Activated CD4-positive, alpha-beta T cell treated with anti-CD3 and anti-CD28 coated beads, Interleukin-2, amount 50 U/mL, for 16 hours (primary cell): ENCODE measurements around the gene PID1.

Experiments
- DNase-seq: peaks from one replicate; pipeline ENCODE4 v3.0.0-alpha.2; 2020

PID1 gene

GRCh38 chr2:229162015-229162414, 109.1 kb downstream of the PID1 start:
- no peak for DNase-seq

GRCh38 chr2:229160984-229161383, 110.1 kb downstream of the PID1 start:
- DNase-seq = no peak

DNA sequence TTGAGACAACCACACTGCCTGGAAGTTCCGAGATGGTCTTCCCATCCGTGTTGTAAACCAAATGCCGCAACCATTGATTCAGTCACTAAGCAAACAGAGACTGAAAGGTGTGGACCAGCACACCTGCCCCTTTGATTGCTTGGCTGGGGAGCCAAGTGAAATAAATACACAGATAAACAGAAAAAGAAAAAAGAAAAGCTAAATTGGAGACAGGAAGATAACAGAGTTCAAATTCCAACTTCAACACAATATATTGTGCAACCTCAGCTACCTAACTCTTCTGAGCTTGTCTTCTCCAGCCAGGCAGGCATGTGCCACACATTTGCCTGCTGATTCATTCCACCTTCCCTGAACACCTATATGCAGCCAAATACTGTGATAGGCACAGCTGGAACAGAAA, 110.9 kb downstream of the PID1 start:
- no peak for DNase-seq

DNA sequence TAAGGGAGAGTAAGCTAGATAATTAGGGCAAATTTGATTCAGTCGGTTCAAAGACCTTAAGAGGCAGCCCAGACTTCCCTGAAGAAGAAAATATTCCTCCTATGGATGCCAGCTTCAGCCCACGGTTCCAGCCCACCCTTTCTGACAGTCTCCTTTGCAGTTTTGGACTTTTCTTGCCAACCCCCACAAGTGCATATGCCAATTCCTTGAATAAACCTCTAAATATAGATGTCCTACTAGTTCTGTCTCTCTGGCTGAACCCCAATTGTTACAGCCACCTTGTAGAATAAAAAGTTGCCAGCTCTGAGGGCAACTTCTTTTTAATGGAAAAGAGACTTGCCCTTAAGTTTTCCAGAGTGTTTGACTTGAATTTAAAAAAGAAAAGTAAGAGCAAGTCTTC, 111.7 kb downstream of the PID1 start:
- DNase-seq = no peak

DNA sequence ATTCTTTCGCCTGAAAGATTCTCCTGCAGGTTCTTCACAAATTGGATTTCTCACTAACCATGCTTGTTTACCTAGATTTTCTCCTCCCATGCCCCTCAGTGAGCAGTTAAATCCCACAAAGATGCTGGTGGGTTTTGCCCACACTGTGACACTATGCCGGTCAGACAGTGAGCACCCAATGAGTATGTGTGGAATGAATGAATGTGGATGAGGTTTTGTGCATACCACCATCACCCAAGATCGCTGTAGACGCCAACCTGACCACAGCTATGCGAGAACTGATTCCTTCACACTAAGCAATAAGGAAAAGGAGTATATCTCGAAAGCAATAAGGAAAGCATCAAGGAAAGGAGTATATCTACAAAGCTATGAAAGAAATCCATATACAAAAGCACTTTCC, 116.7 kb downstream of the PID1 start:
- no peak for DNase-seq

GRCh38 chr2:229153951-229154350, 117.1 kb downstream of the PID1 start:
- DNase-seq = no peak

- no peak for DNase-seq
These were observed 117.8 kb downstream of the PID1 start for GRCh38 chr2:229153267-229153666.

DNA sequence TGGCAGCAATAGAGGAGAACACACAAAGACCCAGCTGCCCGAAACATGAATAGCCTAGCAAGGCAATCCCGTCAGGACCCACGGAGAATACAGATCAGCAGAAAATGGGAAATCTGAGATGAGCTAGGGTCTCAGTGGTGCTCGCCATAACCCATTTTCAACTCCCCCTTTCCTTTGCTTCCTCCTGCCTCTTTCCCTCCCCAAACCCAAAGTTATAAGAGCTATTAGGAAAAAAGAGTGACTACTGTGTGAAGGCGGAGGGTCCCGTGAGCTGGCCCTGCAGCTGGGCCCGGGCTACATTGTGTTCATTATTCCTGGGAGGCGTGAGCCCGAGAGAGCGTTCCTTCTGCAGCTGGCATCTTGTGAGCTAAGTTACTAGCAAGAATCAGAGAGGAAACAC, 118.4 kb downstream of the PID1 start:
- DNase-seq = no peak

DNA sequence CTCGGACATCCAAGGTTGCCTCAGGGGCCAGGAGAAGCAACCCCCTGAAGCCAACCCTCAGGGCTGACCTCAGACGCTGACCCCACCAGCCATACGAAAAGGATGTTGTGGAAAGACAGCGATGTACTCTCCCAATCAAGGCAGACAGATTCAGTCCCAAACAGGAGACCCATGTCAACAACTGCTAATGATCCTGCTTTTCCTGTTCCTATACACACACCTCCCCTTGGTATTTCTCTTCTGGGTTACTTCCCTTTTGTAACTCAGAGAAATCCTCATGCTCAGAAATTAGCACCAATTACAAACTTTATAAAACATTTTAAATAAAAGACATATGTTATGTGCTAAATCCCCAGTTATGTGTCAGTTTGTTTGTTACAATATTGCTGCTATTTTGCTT, 120.8 kb downstream of the PID1 start:
- no peak for DNase-seq

GRCh38 chr2:229141424-229142025, 129.6 kb downstream of the PID1 start:
- DNase-seq = no peak

DNA sequence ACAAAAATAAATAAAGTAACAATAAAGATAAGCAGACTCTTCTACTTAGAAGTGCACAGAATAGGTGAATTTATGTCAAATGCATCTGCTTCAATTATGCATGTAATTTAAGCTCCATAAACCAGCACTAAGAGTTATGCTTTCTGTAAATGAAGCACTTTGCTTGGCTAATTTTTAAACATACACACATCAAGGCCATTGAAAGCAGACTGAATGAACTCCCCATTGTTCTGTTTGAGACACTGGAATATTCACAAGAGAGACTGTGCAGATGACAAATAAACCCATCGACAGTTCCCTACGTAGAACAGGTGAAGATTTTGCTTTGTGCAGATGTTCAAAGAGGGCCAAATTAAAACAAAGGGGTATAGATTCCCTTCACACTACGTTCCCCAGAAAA, 133.4 kb downstream of the PID1 start:
- no peak for DNase-seq

DNA sequence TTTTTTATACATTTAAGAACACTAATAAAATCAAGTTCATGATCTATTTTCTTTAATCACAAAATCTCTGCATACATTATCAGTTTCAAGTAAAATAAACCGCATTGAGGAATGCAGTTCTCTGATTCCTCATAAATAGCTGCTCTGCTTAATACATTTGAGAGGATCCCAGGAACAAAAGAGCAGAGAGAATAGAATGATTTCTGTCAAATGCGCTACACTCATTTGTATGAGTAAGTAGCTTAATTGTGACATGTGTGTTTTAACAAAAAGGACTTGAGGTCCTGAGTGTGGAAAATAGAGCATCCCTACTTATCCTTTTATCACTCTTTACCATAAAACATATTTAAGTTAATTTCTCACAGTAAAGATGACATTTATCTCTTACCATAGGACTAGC, 134.0 kb downstream of the PID1 start:
- no peak for DNase-seq

DNA sequence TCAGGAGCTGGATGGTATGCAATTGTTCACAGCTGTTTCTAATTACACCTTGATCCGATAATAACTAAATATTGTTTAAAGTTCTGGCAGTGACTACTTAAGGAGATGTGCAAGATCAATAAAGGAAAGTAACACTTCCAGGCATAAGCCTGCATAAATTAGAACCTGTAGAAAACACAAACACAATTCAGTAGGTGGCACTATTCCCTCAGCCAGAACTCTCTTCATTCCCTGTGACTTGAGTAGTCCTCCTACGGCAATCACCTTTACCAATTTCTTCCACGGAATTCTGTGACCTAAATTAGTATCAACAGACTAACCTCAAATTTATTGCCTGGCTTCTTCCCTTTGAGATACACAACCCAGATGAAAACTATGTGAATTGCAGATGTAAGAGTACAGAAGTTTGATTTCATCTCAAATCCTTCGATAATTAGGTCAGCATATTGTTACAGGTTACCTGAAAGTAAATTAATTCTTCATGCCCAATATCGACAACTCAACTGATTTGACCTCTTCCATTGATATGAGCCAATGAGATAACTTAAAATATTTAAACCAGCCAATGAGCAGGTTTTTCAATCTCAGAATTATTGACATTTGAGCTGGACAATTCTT, 137.8 kb downstream of the PID1 start:
- no peak for DNase-seq

GRCh38 chr2:229132236-229132635, 138.9 kb downstream of the PID1 start:
- DNase-seq = no peak

GRCh38 chr2:229130522-229130921, 140.6 kb downstream of the PID1 start:
- no peak for DNase-seq

DNA sequence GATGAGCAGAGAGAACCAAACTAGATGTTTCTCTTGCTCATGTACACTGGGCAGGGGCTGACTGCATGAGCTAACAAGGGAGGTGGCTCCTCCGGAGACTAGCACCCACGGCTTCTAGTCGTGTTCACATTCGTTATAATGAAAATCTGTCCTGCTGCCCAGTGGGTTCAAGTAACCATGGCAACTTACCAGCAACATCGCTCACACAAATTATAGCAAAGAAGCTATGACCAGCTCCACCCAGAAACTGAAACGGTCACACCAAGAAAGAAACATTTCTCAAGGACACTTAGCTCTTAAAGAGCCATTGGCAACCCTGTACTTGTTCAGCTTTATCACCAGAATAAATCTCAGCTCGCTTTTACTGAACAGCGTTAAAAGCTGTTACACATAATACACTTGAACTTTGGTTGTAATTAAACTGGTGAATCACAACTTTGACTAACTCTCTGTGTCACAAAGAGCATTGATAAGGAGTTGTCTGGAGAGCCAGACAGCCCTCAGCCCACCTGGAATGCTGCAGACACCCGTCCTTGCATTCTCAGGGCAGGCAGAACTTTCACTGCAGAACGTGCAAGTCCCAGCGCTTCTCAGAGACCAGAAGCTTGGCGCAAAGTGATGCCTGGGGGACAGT, 141.2 kb downstream of the PID1 start:
- no peak for DNase-seq

DNA sequence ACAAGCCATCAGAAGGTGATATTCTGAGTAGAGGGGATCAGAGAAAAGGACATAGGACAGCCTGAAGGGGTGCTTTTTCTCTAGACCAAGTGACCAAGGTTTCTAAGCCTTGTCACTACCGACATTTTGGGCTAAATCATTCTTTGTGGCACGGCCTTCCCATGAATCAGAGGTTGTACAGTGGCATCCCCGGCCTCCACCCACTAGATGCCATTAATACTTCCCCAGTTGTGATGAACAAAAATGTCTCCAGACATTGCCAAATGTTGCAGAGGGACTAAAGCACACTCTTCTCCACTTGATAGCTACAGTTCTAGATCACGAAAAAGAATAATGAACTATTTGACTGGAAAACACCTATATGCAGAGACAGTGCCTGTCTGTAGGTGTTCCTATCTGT, 143.6 kb downstream of the PID1 start:
- no peak for DNase-seq

GRCh38 chr2:229126066-229126465, 145.0 kb downstream of the PID1 start:
- no peak for DNase-seq

DNA sequence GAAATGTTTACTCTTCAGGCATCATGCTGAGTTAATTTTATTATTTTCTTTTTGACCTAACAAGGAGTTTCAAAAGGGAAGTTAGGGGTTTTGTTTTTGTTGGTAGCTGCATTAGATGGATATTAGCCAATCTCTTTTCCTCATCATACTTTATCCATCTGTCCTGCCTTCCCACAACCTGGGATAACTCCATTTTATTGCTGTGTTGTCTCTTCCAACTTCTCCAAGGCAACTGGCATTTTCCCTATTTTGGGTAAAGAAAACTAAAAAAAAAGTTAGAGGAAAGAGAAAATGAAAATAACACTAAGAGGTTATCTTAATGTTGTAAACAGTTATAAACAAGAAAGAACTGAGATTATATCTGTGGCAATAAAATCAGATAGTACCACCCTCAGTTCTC, 147.0 kb downstream of the PID1 start:
- no peak for DNase-seq

- DNase-seq = no peak
These were observed 152.2 kb downstream of the PID1 start for GRCh38 chr2:229118927-229119326.

GRCh38 chr2:229118336-229118735, 152.8 kb downstream of the PID1 start:
- DNase-seq = no peak

GRCh38 chr2:229111744-229112143, 159.3 kb downstream of the PID1 start:
- DNase-seq = no peak

DNA sequence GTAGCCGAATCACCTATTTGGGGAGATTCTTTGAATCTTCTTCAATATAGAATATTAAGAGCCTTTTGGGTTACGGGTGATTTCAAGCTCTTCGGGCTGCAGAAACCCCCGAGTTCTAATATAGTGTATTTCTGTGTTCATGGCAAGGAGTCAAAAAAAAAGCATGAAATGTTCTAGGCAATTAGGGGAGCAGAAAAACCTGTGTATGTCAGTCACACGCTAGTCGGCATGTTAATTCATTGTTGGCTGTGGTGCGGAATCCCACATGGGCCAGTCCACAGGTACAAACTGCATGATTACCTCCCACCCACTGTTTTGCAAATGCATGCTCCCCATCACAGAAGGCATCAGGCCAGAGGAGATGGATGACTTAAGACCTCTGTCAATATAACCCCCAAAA, 161.9 kb downstream of the PID1 start:
- DNase-seq = no peak

GRCh38 chr2:229107601-229108000, 163.5 kb downstream of the PID1 start:
- DNase-seq = no peak

DNA sequence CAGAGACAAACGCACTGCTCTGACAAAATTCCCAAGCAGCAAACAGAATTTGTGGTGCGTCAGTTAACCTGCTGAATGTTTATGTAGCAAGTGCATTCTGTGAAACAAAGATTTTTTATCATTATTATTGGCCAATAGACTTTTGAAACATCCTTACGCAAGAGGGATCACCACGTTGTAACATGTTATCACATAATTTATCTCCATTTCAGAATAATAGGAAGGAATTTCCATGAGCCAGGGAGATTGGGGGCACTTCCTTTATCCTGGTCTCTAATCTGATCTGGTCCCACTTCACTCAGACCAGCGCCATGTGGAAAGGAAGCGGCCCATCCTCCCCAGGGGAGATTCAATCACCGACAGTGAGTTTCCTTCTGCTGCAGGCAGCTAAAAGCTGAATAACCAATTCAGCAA, 166.1 kb downstream of the PID1 start:
- DNase-seq = no peak
